Liver (tissue), 9 donors: ENCODE data around the gene ARHGAP5. TPM values are rescaled to one million over a fixed set of nuclear protein-coding genes. Genes with fewer than 3 reads are reported as not detected.
"Not testable (repeated sequence)": the region's sequence is repeated elsewhere in the genome, so short reads cannot be mapped to it uniquely, and the experiment has no call there.

ENCODE experiments used
- DNase-seq: peaks from one replicate; pipeline ENCODE4 v3.0.0-alpha.2; 2017; ENCODE audit warnings: low spot score
- H3K27ac ChIP-seq, 2 donors: one replicate each; pipeline ENCODE4 v1.7.0; 2013; ENCODE audit warnings: inconsistent platforms in 2 of 2, low read length in 2 of 2, control low read depth in 1 of 2, low read depth in 1 of 2, mild to moderate bottlenecking in 1 of 2
- H3K27me3 ChIP-seq, 4 donors: one replicate each; pipeline versions ENCODE4 v1.6.1 to v1.7.0; 2013; ENCODE audit warnings: low read length in 3 of 4, inconsistent platforms in 1 of 4, mild to moderate bottlenecking in 1 of 4, moderate library complexity in 1 of 4; ENCODE audit not compliant: control insufficient read depth in 4 of 4, insufficient read depth in 4 of 4
- H3K36me3 ChIP-seq, 4 donors: one replicate each; pipeline versions ENCODE4 v1.6.1 to v1.7.0; 2013; ENCODE audit warnings: low read length in 3 of 4, mild to moderate bottlenecking in 3 of 4, low read depth in 1 of 4, moderate library complexity in 1 of 4; ENCODE audit not compliant: control insufficient read depth in 4 of 4, insufficient read depth in 3 of 4
- H3K4me1 ChIP-seq, 4 donors: one replicate each; pipeline versions ENCODE4 v1.6.1 to v1.7.0; 2013; ENCODE audit warnings: low read length in 3 of 4, mild to moderate bottlenecking in 3 of 4, moderate library complexity in 1 of 4; ENCODE audit not compliant: control insufficient read depth in 4 of 4, insufficient read depth in 4 of 4
- H3K4me3 ChIP-seq, 3 donors: one replicate each; pipeline versions ENCODE4 v1.6.1 to v1.7.0; 2013; ENCODE audit warnings: low read length in 3 of 3, control low read depth in 1 of 3, low read depth in 1 of 3, mild to moderate bottlenecking in 1 of 3
- H3K9ac ChIP-seq, 2 donors: one replicate each; pipeline ENCODE4 v1.7.0; 2013; ENCODE audit warnings: low read length in 2 of 2, mild to moderate bottlenecking in 2 of 2, moderate library complexity in 2 of 2, control low read depth in 1 of 2, low read depth in 1 of 2
- H3K9me3 ChIP-seq, 4 donors: one replicate each; pipeline versions ENCODE4 v1.6.1 to v1.7.0; 2013; ENCODE audit warnings: low read length in 3 of 4; ENCODE audit not compliant: control insufficient read depth in 4 of 4
- EGR1 ChIP-seq, 2 donors: IDR thresholded peaks; 2 replicates each; pipeline ENCODE4 v1.6.1; 2016 to 2018; ENCODE audit warnings: antibody characterized with exemption in 2 of 2, low read depth in 2 of 2
- FOXA1 ChIP-seq: IDR thresholded peaks from 2 replicates; pipeline ENCODE4 v1.6.1; 2016; ENCODE audit warnings: antibody characterized with exemption
- FOXA2 ChIP-seq: IDR thresholded peaks from 2 replicates; pipeline ENCODE4 v1.6.1; 2016; ENCODE audit warnings: antibody characterized with exemption
- GABPA ChIP-seq, 2 donors: IDR thresholded peaks in 1 of 2; conservative IDR thresholded peaks in 1 of 2; 2 replicates each; pipeline ENCODE4 v1.6.1; 2016; ENCODE audit warnings: antibody characterized with exemption in 2 of 2, mild to moderate bottlenecking in 1 of 2, moderate library complexity in 1 of 2
- HNF4A ChIP-seq, 2 donors: conservative IDR thresholded peaks; 2 replicates each; pipeline ENCODE4 v1.6.1; 2016; ENCODE audit warnings: antibody characterized with exemption in 2 of 2, mild to moderate bottlenecking in 2 of 2
- HNF4G ChIP-seq: IDR thresholded peaks from 2 replicates; pipeline ENCODE4 v1.6.1; 2016; ENCODE audit warnings: antibody characterized with exemption
- JUND ChIP-seq, 2 donors: IDR thresholded peaks; 2 replicates each; pipeline ENCODE4 v1.6.1; 2016; ENCODE audit warnings: antibody characterized with exemption in 2 of 2
- MAX ChIP-seq: IDR thresholded peaks from 2 replicates; pipeline ENCODE4 v1.6.1; 2016; ENCODE audit warnings: antibody characterized with exemption
- NR2F2 ChIP-seq: IDR thresholded peaks from 2 replicates; pipeline ENCODE4 v1.6.1; 2016; ENCODE audit warnings: antibody characterized with exemption
- RAD21 ChIP-seq, 2 donors: IDR thresholded peaks; 2 replicates each; pipeline ENCODE4 v1.6.1; 2016; ENCODE audit warnings: antibody characterized with exemption in 2 of 2, mild to moderate bottlenecking in 2 of 2
- REST ChIP-seq: IDR thresholded peaks from 2 replicates; pipeline ENCODE4 v1.6.1; 2016; ENCODE audit warnings: antibody characterized with exemption, mild to moderate bottlenecking
- RXRA ChIP-seq, 2 donors: IDR thresholded peaks; 2 replicates each; pipeline ENCODE4 v1.6.1; 2017 to 2018; ENCODE audit warnings: antibody characterized with exemption in 2 of 2, mild to moderate bottlenecking in 1 of 2
- SP1 ChIP-seq: IDR thresholded peaks from 2 replicates; pipeline ENCODE4 v1.6.1; 2018; ENCODE audit warnings: antibody characterized with exemption, mild to moderate bottlenecking
- TAF1 ChIP-seq: conservative IDR thresholded peaks from 2 replicates; pipeline ENCODE4 v1.6.1; 2016; ENCODE audit warnings: antibody characterized with exemption, mild to moderate bottlenecking
- YY1 ChIP-seq: IDR thresholded peaks from 2 replicates; pipeline ENCODE4 v1.6.1; 2016; ENCODE audit warnings: antibody characterized with exemption, mild to moderate bottlenecking
- WGBS: extraction: QIAGEN DNeasy Blood & Tissue Kit; methylation state at CpG from one replicate; pipeline ENCODE4 v1.1.7; 2013; 5-methylcytosine and 5-hydroxymethylcytosine counted together
- polyA plus RNA-seq, 2 donors: library from polyadenylated mRNA; stranded (reverse) in 1 of 2; unstranded in 1 of 2; fragments of 200-250 nt in 1 of 2; fragments of >200 nt in 1 of 2; fragmentation: Nextera tagmentation in 1 of 2; extraction: Ambion mirVana in 1 of 2; gene quantifications; one replicate each; pipeline versions ENCODE4 v1.2.1 to v1.2.3, GENCODE V29; 2013 to 2015
- total RNA-seq, 2 donors: library from RNA; depleted of rRNA; stranded (reverse); fragments of >200 nt; gene quantifications; one replicate each; pipeline ENCODE4 v1.2.3, GENCODE V29; 2014
- TF ChIP-seq, protein P1 (sequence below): IDR thresholded peaks from 2 replicates; pipeline ENCODE4 v1.6.1; 2016; ENCODE audit warnings: antibody characterized with exemption
- TF ChIP-seq, protein P2 (sequence below): fragments of 150-350 bp; IDR thresholded peaks from 2 replicates; pipeline ENCODE4 v1.5.1; 2017; ENCODE audit warnings: improper control_type of control experiment, low read depth, low read length; ENCODE audit not compliant: missing input control
- TF ChIP-seq, protein P3 (sequence below): IDR thresholded peaks from 2 replicates; pipeline ENCODE4 v1.6.1; 2016; ENCODE audit warnings: antibody characterized with exemption
- donor health status: healthy.
- donor health status: healthy.
- donor health status: healthy.
- donor health status: healthy.
- donor health status: healthy.

ARHGAP5 gene
- total and polyA plus RNA-seq, 4 donors = 9.6 to 48.7 (median 29.0) TPM

- no peak for TF ChIP-seq REST
- no peak for TF ChIP-seq SP1
- TF ChIP-seq TAF1 = no peak
- TF ChIP-seq, protein P1, sequence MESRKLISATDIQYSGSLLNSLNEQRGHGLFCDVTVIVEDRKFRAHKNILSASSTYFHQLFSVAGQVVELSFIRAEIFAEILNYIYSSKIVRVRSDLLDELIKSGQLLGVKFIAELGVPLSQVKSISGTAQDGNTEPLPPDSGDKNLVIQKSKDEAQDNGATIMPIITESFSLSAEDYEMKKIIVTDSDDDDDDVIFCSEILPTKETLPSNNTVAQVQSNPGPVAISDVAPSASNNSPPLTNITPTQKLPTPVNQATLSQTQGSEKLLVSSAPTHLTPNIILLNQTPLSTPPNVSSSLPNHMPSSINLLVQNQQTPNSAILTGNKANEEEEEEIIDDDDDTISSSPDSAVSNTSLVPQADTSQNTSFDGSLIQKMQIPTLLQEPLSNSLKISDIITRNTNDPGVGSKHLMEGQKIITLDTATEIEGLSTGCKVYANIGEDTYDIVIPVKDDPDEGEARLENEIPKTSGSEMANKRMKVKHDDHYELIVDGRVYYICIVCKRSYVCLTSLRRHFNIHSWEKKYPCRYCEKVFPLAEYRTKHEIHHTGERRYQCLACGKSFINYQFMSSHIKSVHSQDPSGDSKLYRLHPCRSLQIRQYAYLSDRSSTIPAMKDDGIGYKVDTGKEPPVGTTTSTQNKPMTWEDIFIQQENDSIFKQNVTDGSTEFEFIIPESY = no peak
- TF ChIP-seq MAX = no peak
- TF ChIP-seq RXRA (IDR thresholded peaks at IDR 0.05) = no peak
- TF ChIP-seq HNF4A (conservative IDR thresholded peaks at IDR 0.05) = no peak
- no peak for TF ChIP-seq FOXA1
- no peak for TF ChIP-seq FOXA2
- TF ChIP-seq YY1 = no peak
- TF ChIP-seq HNF4G = no peak
- no peak for TF ChIP-seq RAD21 (IDR thresholded peaks at IDR 0.05)
- TF ChIP-seq, protein P2, sequence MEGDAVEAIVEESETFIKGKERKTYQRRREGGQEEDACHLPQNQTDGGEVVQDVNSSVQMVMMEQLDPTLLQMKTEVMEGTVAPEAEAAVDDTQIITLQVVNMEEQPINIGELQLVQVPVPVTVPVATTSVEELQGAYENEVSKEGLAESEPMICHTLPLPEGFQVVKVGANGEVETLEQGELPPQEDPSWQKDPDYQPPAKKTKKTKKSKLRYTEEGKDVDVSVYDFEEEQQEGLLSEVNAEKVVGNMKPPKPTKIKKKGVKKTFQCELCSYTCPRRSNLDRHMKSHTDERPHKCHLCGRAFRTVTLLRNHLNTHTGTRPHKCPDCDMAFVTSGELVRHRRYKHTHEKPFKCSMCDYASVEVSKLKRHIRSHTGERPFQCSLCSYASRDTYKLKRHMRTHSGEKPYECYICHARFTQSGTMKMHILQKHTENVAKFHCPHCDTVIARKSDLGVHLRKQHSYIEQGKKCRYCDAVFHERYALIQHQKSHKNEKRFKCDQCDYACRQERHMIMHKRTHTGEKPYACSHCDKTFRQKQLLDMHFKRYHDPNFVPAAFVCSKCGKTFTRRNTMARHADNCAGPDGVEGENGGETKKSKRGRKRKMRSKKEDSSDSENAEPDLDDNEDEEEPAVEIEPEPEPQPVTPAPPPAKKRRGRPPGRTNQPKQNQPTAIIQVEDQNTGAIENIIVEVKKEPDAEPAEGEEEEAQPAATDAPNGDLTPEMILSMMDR = no peak
- no peak for TF ChIP-seq JUND (IDR thresholded peaks at IDR 0.05)
- TF ChIP-seq NR2F2 = no peak
- TF ChIP-seq EGR1 (IDR thresholded peaks at IDR 0.05; ENCODE audit: low read depth in 2 of 2) = no peak
- TF ChIP-seq, protein P3, sequence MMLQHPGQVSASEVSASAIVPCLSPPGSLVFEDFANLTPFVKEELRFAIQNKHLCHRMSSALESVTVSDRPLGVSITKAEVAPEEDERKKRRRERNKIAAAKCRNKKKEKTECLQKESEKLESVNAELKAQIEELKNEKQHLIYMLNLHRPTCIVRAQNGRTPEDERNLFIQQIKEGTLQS = no peak
- no peak for TF ChIP-seq GABPA (IDR thresholded peaks at IDR 0.05 in 1 of 2, conservative IDR thresholded peaks at IDR 0.05 in 1 of 2)
- no peak for DNase-seq
- H3K4me3 ChIP-seq = no peak overlapping the region
- H3K27me3 ChIP-seq = no peaks in the 10 kb centered on the region
- H3K27ac ChIP-seq = no peak overlapping the region
- H3K36me3 ChIP-seq = peaks cover 2 to 9% (median 4%) of the 10 kb centered on the region in 4 donors
- WGBS = 88% methylated on average over 2 of the region's 2 CpGs
- no peaks in the 10 kb centered on the region for H3K9me3 ChIP-seq
- no peak overlapping the region for H3K9ac ChIP-seq
- no peaks in the 10 kb centered on the region for H3K4me1 ChIP-seq
Observed at GRCh38 chr14:32129124-32129523, 52.0 kb downstream of the ARHGAP5 start.

- H3K4me3 ChIP-seq, H3K27ac ChIP-seq, DNase-seq, H3K9me3 ChIP-seq, H3K27me3 ChIP-seq, H3K4me1 ChIP-seq, H3K9ac ChIP-seq, H3K36me3 ChIP-seq: not testable (repeated sequence)
- 98% methylated on average over 5 of the region's 5 CpGs for WGBS
Observed at GRCh38 chr14:32131689-32132088, 54.6 kb downstream of the ARHGAP5 start.
